GM19025 (cell line): ENCODE results near the gene HTR4.
A peak's percentile ranks its signal among the peaks of the same experiment; 100 is the strongest.

Experiments
- ATAC-seq: cut with Tn5 transposase; IDR thresholded peaks from one replicate; pipeline ENCODE4 v1.9.1; 2021; ENCODE audit warnings: mild to moderate bottlenecking, low read depth, moderate library complexity; ENCODE audit not compliant: unreplicated experiment

Gene HTR4

DNA sequence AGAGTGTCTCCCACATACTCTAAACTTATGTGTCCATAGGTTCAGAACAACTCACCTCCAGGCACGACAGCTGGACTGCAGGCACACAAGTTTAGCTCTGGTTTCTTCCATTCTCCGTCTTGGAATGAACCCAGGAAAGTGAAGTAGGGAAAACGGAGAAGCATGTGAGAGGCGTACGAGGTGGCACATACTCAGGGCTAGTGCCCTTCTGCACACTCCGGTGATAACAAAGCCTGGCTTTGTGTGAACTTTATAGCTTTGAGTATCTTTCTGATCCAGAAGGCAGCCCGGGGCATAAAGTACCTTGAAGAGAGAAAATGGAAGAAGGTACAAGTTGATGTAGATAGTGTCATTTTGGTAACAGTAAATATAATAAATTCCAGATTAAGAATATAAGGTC lies 11.1 kb upstream of the HTR4 start:
- ATAC-seq: no peak

- ATAC-seq: no peak
Observed at GRCh38 chr5:148663509-148663908, 9.2 kb upstream of the HTR4 start.

DNA sequence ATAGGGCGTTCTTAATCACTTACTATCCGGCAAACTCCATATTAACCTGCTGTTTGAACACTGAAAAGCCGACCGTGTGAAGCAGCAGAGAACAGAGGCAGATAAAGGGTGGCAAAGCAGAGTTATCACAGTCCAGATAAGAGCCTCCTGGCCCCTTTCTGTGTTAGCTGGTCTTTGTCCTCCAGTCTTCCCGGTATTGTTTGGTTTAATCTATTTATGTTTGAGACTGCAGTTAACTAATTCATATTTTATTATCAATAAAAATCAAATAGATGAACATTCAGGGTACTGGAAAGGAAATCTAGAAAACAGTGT lies 6.0 kb upstream of the HTR4 start:
- no peak for ATAC-seq

GRCh38 chr5:148659641-148660345 lies 5.5 kb upstream of the HTR4 start:
- ATAC-seq: no peak

GRCh38 chr5:148653291-148653835 lies 964 bp downstream of the HTR4 start:
- ATAC-seq: no peak

GRCh38 chr5:148651528-148651927 lies 2.8 kb downstream of the HTR4 start:
- no peak for ATAC-seq

- ATAC-seq: no peak
Observed at GRCh38 chr5:148645527-148645926, 8.8 kb downstream of the HTR4 start.

DNA sequence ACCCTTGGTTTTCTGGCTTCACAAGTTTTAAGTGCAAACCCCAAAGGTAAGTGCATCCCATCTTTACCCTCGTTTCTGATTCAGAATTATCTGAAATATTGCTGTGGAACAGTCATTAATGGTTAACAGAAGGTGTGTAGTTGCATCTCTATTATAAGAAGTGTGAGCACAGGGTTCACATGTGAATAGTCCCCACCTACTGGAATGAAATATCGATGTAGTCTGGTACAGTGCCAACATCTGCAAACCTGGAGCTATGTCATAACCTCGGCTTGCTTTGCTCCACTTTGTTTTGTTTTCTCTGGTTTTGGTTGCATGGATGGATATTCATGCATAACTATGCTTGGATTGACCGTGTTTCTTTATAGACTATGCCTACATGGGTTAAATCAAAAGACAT lies 12.6 kb downstream of the HTR4 start:
- ATAC-seq: no peak

- no peak for ATAC-seq
Observed at GRCh38 chr5:148640471-148640870, 13.9 kb downstream of the HTR4 start.

DNA sequence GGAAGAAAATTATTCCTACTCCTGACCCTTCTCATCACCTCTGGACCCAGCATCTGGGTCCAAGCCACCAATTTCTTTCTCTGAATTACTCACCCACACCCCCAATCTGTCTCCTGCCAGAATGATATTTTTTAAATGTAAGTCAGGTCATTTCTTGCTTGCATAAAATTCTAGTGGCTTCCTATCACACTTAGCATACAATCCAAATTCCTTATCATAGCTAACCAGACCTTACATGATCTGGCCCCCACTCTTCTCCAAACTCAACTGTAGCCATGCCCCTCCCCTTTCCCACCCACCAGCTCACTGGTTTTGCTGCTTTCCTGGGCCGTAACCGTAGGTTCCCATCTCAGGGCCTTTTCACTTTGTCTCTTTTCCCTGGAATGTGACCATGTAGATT lies 15.2 kb downstream of the HTR4 start:
- ATAC-seq: no peak

- ATAC-seq: no peak
Observed at GRCh38 chr5:148636353-148636752, 18.0 kb downstream of the HTR4 start.

DNA sequence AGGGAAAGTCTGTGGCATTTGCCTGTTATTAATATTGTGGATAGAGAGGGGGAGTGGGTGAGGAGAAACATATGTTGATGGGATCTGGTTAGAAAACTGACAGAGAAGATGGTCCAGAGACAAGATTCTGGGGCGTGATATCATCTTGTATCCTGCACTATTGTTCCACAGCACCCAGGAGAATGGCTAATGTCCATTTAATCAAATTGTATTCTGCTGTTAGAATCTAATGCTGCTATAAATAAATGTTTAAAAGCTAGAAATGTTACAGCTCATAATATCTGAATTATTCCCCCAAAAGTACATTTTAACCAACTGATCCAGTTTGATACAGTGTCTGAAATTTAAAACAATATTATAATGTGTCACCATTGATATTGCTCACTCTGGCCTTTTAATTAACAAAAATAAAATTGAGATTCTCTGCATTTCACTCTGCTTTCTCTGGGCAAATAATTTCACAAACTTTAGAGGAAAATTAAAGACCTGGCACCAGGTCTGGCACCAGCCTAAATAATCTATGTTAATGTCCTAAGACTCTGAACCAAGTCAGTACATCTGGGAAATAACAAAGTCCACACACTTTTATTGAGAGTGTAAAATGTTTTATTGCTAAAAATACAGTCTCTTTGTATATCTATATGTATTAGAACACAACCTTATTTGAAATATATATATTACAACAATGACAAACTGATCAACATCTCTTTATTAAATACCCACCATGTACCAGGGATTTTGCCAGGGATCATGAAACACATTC lies 18.8 kb downstream of the HTR4 start:
- no peak for ATAC-seq

DNA sequence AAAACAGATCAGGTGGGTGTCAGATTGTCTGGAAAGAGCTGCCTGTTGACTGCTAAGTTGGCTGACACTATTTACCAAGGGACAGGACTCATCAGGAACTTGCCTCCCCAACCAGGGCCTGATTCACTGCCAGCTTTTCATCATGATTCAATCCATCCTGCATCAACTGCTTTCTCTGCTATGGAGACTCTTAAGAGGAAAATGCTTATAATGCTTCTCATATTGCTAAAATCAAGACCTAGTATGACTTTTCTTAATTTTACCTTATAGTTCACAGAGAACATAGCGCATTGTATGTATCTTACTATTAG lies 21.3 kb downstream of the HTR4 start:
- no peak for ATAC-seq

DNA sequence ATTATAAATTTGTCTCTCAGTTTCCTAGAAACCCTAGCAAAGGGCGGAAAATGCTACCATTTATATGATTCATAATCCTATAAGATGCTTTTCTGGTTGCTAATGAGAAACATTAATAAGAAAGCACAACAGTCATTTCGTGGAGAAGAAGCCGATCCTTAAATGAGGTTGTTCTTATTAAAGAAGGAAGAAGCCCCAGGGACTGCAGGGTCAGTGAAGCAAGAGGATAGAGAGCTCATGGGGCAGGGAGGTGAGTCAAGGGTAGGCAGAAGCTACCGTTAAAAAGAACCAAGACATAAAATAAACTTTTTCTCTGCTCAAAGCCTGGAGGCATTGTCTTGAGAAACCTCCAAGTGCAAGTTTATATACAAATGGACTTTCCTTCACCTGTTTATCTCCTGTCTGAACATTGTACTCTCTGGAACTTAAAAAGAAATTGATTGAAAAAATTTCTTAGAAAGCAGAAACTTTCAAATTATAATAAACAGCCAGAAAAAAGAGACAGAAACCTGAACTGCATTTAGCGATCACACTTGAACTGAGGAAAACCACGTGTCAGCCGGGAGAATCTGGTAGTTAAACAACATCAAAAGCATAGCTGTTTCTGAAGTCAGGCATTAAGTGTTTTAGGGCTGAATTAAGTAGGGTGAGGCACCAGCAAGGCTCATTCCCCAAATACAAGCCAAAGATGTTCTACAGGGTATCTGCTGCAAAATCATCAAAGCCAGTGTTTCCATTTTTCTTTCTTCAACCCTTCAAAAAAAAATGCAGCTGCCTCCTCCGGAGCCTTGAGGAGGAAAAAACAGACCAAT lies 21.9 kb downstream of the HTR4 start:
- no peak for ATAC-seq

GRCh38 chr5:148626986-148627385 lies 27.3 kb downstream of the HTR4 start:
- no peak for ATAC-seq

DNA sequence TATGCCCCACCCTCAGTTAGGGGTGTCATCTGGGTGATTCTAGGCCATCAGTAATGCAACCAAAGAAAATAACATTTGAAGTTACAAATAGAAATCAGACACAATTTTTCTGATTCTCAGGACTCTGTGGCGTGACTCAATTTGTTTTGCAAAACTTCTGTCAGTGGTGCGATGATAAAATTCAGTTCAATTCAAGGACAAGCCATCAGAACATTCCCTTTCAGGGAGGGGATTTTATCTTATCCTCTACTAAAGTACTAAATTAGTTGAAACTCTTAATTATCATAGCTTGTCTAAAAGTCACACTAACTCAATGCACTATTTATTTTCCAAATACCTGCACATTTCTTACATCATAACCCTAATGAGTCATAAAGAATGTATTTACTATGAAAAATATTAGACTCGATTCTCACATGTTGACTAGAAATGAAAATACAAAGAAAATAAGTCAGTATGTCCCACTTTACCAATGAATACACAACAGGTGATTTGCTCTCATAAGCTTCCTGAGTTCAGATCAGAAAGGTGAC lies 28.2 kb downstream of the HTR4 start:
- ATAC-seq: no peak

- ATAC-seq: no peak
Observed at GRCh38 chr5:148625250-148625649, 29.1 kb downstream of the HTR4 start.

GRCh38 chr5:148623741-148624140 lies 30.6 kb downstream of the HTR4 start:
- no peak for ATAC-seq

- ATAC-seq: no peak
Observed at GRCh38 chr5:148623101-148623500, 31.2 kb downstream of the HTR4 start.

- peak; percentile 63 for ATAC-seq
Observed at GRCh38 chr5:148620696-148621095, 33.6 kb downstream of the HTR4 start.

GRCh38 chr5:148620091-148620490 lies 34.2 kb downstream of the HTR4 start:
- ATAC-seq: no peak
